Activated CD4-positive, CD25-positive, alpha-beta regulatory T cell treated with anti-CD3 and anti-CD28 coated beads, Interleukin-2, amount 50 U/mL, for 72 hours (primary cell): ENCODE data around the gene NYNRIN.
"Not testable (repeated sequence)": the region's sequence is repeated elsewhere in the genome, so short reads cannot be mapped to it uniquely, and the experiment has no call there.

Source experiments
- DNase-seq: peaks from one replicate; pipeline ENCODE4 v3.0.0; 2021

The NYNRIN gene

DNA sequence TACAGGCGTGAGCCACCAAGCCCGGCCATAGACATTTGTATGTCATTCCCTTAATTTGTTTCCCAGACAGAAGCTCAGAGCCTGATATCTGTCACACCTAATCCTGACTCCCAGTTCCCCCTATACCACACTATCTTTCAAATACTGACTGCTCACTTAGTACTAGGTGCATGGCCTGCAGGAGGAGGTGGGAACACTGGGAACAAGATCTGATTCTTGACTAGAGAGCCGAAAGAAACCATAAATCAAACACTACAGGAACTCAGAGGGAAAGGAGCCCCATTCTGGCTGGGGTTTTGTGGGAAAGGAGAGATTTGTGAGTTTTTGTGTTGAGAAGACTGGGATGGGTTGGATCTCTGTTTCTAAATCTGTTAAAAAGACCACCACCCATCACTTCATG lies 35.9 kb downstream of the NYNRIN start:
- DNase-seq: no peak

DNA sequence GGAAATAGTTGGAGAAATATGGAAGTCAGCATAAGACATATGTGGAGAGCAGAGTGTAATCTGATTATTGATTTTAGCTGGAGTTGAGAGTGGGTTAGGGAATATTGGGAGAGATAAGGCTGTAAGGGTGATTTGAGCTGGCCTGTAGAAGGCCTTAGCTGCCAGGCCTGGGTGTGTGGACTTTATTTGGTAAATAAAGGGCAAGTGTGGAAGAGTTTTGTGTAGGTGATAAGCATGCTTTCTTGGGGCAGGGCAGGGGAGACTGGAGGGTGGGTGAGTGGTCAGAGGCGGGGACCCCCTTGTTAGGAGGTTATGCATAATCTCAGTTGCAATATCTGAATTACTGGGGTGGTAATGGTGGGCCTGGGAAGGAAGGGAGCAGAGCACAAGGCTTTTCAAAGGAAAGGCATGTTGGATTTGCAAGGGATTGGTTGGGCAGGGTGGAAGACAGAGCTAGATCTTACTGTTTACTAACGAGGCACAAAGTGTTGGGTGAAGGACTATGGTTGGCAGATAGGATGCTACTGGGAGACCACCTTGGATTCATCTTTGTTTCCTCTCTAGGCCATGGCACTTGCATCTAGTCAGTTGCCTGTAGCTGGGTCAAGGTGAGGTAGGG lies 36.5 kb downstream of the NYNRIN start:
- DNase-seq: no peak

GRCh38 chr14:24435998-24436354 lies 37.2 kb downstream of the NYNRIN start:
- no peak for DNase-seq

GRCh38 chr14:24436355-24437019 lies 37.7 kb downstream of the NYNRIN start:
- DNase-seq: no peak

DNA sequence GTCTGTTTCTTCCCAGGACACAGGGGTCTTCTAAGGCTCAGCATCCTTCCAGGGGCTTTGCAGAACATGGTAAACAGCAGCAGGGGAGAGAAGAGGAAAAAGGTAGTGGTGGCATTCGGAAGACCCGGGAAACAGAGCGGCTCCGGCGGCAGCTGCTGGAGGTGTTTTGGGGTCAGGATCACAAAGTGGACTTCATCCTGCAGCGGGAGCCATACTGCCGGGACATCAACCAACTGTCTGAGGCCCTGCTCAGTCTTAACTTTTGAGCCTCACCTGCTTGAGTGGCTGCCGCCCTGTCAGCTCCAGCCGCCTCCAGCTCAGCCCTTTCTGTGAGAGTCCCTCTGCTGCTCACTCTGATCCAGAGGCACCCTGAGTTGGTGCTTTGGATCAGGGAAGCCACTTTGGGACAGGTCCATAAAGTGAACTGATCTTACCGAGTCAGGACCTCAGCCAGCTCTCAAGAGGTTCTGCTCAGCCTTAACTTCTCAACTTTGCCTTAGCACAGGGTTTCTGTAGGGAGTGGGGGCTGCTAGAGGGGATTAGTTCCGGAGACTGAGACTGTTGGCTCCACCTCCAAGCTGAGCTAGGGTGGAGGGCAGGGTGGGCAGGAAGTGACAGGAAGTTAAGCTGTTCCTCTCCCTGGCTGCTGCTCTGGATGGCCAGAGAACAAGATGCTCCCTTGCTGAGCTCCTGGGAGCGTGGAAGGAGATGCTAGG lies 38.4 kb downstream of the NYNRIN start:
- no peak for DNase-seq

DNA sequence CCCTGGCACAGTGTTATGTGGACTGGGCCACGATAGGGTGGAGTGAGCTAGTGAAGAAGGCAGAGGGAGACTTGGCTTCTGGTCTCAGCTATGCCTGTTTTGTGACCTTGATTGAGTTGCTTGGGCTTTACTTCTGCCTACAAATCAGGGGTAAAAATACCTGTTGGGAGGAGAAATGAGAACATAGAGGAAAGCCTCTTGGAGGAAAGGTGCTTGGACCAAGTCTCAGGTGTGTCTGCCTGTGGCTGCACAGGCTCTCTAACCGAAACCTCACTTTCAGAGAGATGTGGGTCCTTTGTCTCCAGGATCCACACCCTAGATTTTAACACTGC lies 38.9 kb downstream of the NYNRIN start:
- no peak for DNase-seq

DNA sequence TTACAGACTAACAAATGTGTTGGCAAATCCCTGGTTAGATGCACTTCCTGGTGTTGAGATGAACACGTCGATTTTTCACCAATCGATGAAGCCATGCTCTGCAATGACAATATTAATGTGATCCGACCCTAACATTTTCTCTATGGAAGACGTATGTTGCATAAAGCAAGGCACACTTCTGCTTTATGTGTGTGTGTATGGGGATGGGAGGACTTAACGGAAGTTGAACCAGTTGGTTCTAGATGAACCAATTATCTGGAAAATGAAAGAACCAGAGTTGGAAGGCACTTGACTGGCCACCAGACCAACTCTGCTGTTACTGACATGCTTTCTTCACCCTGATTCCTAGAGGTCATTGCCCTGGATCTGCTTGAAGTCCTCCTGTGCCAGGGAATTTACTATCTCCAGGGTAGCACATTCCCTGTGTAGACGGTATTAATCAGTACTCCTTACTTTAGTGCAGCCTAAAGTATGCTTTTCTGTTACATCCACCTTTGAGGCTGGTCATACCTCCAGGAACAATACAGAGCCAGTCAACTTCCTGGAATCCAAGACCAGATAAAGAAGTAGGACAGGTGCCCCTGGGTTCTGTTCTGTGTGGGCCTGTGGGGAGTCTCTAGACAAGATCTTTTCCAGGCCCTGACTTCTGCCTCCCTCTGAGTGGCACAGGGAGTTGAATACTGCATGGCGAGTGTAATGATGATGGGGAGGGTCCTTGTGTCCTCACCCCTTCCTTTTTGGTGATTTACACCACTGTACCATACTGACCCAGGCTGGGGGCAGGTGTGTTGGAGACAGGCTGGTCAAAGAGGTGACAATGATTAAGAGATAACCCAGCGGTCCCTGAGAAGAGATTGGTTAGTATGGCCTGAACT lies 39.7 kb downstream of the NYNRIN start:
- DNase-seq: no peak

DNA sequence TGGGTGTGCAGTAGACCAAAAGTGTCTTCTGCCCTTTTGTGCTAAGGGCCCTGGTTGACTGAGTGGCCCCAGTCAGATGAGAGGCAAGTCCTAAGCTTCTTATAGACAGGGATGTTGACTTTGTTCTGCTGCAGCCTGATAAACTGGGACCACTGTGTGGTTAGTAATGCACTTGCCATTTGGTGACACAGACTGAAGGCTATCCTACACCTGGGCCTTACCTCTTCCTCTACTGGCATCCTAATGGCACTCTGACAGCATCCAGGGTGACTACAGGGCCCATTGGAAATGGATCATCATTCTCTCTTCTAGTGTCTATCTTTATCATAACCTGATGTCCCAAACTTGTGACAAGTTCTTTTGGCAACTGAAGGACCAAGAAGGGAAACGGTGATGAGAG lies 40.5 kb downstream of the NYNRIN start:
- no peak for DNase-seq

DNA sequence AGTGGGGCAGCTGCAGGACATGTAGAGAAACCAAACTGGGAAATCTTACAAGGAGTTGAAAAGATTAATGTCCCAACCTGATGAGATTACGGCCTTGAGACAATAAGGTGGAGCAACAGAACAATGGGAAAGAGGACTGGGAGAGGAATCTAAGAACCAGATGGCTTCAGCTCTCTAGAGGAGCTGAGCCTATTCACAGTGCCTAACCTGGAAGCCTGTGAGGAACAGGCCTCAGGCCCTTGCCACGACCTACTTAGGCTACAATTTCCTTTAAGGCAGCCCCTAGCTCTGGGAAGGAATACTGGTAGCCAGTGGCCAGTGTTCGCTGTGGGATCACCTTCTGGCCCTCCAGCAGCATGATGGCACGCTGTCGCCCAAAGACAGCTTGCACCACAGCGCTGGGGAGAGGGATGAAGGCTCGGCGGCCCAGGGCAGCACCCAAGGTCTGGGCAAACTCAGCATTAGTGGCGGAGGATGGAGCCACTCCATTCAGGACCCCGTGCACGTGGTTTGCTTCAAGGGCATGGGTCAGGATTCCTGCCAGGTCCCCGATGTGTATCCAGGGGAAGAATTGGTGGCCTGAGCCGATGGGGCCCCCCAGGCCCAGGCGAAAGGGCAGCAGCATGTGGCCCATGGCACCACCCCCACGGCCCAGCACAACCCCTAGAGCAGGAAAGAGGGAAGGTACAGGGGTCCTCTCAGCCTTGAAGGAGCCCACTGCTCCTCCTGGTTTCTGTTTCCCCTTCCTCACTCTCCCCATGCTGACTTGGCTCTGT lies 41.2 kb downstream of the NYNRIN start:
- no peak for DNase-seq

DNA sequence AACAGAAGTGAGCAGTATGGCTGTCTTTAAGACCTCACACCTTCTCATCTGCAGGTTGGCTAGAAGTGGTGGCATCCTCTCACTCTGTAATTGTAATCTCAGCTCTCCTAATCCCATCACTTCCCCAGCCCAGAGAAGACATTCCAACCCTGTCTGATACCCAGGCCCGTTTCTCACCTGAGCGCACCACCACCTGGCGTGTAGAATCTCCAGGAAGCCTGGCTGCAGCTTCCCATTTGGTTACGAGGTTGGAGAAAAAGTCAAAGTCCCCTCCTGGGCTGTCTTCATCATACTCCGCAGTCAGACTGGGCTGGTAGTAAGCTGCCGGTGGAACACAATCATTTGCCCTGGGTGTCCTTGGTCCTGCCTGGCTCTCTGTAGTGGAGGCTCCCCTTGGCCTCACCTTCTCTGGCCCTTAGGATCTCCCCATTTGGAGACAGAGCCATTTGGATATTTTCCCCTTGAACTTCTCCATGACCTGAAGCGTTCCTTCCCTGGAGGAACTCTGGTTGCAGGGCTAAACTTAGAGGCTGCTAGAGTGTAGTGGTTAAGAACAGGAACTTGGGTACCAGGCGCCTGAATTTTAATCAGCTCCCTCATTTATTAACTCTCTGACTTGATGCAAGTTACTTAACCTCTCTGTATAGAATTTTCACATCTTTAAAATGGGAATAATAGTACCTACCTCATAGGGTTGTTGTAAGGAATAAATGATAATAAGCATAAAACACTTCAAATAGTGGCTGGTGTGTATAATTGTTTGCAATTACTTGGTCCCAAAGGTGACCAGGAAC lies 42.0 kb downstream of the NYNRIN start:
- no peak for DNase-seq

GRCh38 chr14:24441485-24441884 lies 42.7 kb downstream of the NYNRIN start:
- no peak for DNase-seq

- no peak for DNase-seq
These were observed 43.1 kb downstream of the NYNRIN start for GRCh38 chr14:24441904-24442239.

DNA sequence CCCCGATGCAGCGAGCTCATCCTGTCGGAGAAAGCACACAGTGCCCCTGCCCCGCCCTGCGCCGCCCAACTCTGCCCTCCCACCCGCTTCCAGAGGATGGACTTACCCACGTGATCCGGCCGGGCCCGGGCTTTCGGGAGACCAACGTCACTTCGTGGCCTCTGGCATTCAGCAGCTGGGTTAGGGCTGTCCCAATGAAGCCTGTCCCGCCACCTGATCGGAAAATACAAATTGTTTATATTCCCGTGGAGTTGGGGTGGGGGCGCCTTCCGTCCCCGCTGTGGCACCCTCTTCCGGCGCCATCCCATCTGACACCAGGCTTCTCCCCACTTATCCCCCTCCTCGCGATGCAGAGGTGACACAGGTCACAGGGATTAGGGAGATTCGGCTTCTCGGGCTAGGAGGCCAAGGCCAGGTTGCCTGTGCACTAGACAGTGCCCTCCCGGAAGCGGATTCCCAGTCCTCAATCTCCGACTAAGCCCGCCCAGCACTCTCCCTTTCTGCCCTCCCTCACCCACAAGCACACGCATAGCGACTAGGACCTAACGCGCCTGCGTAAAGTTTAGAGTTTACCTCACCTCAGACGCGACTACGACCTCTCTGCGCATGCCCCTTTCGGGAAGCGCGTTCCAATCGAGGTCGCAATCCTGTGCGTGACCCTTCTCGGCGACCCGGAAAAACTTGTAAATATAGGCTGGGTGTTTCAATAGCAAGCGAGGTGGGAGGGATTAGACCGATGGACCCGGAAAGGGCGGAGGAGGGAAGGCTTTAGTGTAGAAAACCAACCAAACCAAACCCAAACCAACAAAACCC lies 43.6 kb downstream of the NYNRIN start, which contains the start of gene SDR39U1:
Gene SDR39U1 (minus strand): TSS at position 537 of the 813 bp plus-strand sequence. CDS start 7 bp downstream, at position 530.
- peak; percentile 92 for DNase-seq

- DNase-seq: no peak
These were observed 44.4 kb downstream of the NYNRIN start for GRCh38 chr14:24443053-24443665.

DNA sequence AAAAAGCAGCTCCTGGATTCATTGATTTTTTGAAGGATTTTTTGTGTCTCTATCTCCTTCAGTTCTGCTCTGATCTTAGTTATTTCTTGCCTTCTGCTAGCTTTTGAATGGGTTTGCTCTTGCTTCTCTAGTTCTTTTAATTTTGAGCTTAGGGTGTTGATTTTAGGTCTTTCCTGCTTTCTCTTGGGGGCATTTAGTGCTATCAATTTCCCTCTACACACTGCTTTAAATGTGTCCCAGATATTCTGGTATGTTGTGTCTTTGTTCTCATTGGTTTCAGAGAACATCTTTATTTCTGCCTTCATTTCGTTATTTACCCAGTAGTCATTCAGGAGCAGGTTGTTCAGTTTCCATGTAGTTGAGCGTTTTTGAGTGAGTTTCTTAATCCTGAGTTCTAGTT lies 52.0 kb downstream of the NYNRIN start:
- not testable (repeated sequence) for DNase-seq

- no peak for DNase-seq
These were observed 58.2 kb downstream of the NYNRIN start for GRCh38 chr14:24456980-24457379.

- no peak for DNase-seq
These were observed 59.9 kb downstream of the NYNRIN start for GRCh38 chr14:24458736-24459135.

DNA sequence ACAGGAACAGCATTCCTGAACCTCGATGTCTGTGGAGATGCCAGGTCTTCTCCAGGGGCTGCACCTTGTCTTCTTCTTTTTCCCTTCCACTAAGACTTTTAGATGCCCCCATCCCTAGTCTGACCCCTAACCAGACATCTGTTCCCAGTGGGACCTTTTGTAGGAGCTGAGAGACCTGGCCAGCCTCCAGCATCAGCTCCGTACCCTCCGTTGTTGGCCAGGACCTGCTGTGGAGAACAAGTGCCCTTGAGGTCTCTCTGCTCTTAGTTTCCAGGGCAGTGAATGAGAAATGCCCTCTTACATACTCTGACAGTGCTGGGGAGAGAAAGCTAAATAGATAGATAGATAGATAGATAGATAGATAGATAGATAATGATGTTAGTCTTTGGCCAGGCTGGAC lies 60.5 kb downstream of the NYNRIN start:
- no peak for DNase-seq

- no peak for DNase-seq
These were observed 62.5 kb downstream of the NYNRIN start for GRCh38 chr14:24461336-24461735.
